Mesothelial cell of epicardium (in vitro differentiated cells): Measurements from ENCODE around the gene BEX3. TPM values are rescaled to one million over a fixed set of nuclear protein-coding genes. Genes with fewer than 3 reads are reported as not detected.

Experiments used
- DNase-seq, 2 experiments: peaks; one replicate each; pipeline ENCODE4 v3.0.0; 2021; ENCODE audit warnings: low spot score in 2 of 2; ENCODE audit not compliant: unreplicated experiment in 2 of 2
- H3K27ac Mint-ChIP-seq: 2 replicates; pipeline ENCODE4 v1.8.0; 2021; ENCODE audit warnings: mixed read lengths
- H3K27me3 Mint-ChIP-seq: 2 replicates; pipeline ENCODE4 v1.8.0; 2021; ENCODE audit warnings: low read depth, mixed read lengths
- H3K36me3 Mint-ChIP-seq: 2 replicates; pipeline ENCODE4 v1.8.0; 2021; ENCODE audit warnings: mixed read lengths
- H3K4me1 Mint-ChIP-seq: 2 replicates; pipeline ENCODE4 v1.8.0; 2021; ENCODE audit warnings: mixed read lengths
- H3K4me3 Mint-ChIP-seq: 2 replicates; pipeline ENCODE4 v1.8.0; 2021; ENCODE audit warnings: mild to moderate bottlenecking, moderate library complexity, mixed read lengths
- H3K9me3 Mint-ChIP-seq: 2 replicates; pipeline ENCODE4 v1.8.0; 2021; ENCODE audit warnings: mixed read lengths
- CTCF ChIP-seq: fragments of 200-600 bp; sonication (generic); IDR thresholded peaks from one replicate; pipeline ENCODE4 v1.5.0; 2021; ENCODE audit warnings: antibody characterized with exemption; ENCODE audit not compliant: unreplicated experiment
- total RNA-seq: library from RNA; stranded (reverse); gene quantifications from 3 replicates; pipeline ENCODE4 v1.2.1, GENCODE V29; 2021

BEX3 gene
- total RNA-seq, 1 donor from 2014 or later = 314 TPM

- Mint-ChIP-seq H3K27ac (no peak overlapping the region), H3K4me1 (no peaks in the 10 kb centered on the region), H3K36me3 (no peaks in the 10 kb centered on the region), H3K9me3 (peaks cover 33% of the 10 kb centered on the region), H3K27me3 (no peaks in the 10 kb centered on the region), H3K4me3 (no peak overlapping the region)
- TF ChIP-seq CTCF = no peak
- DNase-seq = no peak
Measured at GRCh38 chrX:103423955-103424638, 47.8 kb downstream of the BEX3 start.

Other genes starting within 250 kb of the BEX3 start
- 73.2 to 82.2 TPM (median 74.3 TPM) in 3 replicates for gene BEX4, start 161.4 kb upstream of the BEX3 start, total RNA-seq
- gene TCEAL8, start 121.4 kb upstream of the BEX3 start, total RNA-seq = 71.0 to 79.2 TPM (median 73.7 TPM) in 3 replicates
- gene TCEAL5, start 99.8 kb upstream of the BEX3 start, total RNA-seq = not detected in 3 replicates
- gene BEX2, start 65.5 kb upstream of the BEX3 start, total RNA-seq = 29.0 to 29.8 TPM (median 29.8 TPM) in 3 replicates
- 16.6 to 21.4 TPM (median 20.2 TPM) in 3 replicates for gene TCEAL7, start 46.3 kb upstream of the BEX3 start, total RNA-seq
- 55.4 to 61.1 TPM (median 60.1 TPM) in 3 replicates for gene TCEAL9, start 20.0 kb upstream of the BEX3 start, total RNA-seq
- 0.78 to 1.5 TPM (median 1.3 TPM) in 3 replicates for gene RAB40A, start 143.0 kb downstream of the BEX3 start, total RNA-seq
- 59.8 to 64.6 TPM (median 63.1 TPM) in 3 replicates for gene TCEAL4, start 209.0 kb downstream of the BEX3 start, total RNA-seq
- gene TCEAL3, start 231.4 kb downstream of the BEX3 start, total RNA-seq = 11.9 to 13.0 TPM (median 11.9 TPM) in 3 replicates